Activated T-cell treated with anti-CD3 and anti-CD28 coated beads for 24 hours (primary cell): ENCODE measurements around the gene SEPTIN8.
"Not testable (repeated sequence)": the region's sequence is repeated elsewhere in the genome, so short reads cannot be mapped to it uniquely, and the experiment has no call there.

ENCODE experiments used
- DNase-seq: peaks from one replicate; pipeline ENCODE4 v3.0.0-alpha.2; 2020; ENCODE audit warnings: low read depth

SEPTIN8 gene

DNA sequence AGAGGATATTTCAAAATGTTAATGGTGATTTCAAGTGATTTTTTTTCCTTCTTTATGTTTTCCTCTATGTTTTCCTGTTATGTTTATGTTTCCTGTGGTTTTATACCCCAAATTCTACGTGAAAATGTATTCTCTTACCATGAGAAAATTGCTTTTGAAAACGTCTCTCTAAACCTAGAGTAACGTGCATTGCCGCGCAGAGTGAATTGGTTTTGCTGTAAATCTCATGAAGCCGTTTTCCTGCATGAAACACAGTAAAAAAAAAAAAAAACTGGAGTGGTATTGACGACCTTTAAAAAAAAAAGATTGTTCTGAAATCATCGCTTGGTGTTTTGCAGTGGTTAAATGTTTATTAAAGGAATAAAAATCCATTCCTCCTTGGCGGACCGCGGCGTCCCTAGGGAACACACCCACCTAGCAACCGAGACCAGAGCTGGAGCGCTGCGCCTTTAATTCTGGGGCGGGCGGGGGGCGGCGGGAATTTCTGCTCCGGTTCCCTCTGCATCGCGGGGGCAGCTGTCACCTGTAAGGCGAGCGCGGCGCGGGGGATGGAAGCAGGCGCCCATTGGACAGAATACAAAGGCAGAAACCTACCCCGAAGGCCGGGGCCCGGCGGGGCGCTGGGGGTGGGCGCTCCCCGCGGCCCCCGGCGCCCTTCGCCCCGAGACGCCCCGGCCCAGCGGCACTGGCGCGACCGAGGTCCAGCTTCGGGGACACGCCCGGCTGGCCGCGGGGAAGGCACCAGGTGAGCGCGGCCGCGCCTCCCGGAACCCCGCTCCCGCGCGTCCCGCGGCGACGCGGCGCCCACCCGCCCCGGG, 36.0 kb upstream of the SEPTIN8 start, which contains the start of gene SOWAHA:
TSS of gene SOWAHA (plus strand) at position 522 of the 818 bp plus-strand sequence. CDS start 320 bp downstream, outside the sequence.
- DNase-seq = no peak

- DNase-seq = no peak
Observed at GRCh38 chr5:132812123-132812765, 35.2 kb upstream of the SEPTIN8 start.

GRCh38 chr5:132810605-132811004, 33.6 kb upstream of the SEPTIN8 start:
- no peak for DNase-seq

DNA sequence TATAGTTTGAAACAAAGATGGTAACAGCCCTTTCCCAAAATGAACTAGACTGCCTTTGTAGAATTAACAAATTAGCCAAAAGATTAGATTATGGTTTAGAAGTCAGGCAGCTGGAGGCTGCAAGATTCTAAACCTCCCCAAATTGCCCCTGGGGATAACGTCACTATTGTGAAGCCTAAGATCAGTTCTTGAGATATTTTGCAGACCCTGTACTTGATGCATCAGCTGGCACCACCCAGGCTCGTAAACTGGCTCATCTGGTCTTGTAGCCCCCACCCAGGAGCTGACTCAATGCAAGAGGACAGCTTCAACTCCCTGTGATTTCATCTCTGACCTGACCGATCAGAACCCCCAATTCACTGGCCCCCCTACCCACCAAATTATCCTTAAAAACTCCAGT, 31.8 kb upstream of the SEPTIN8 start:
- no peak for DNase-seq

DNA sequence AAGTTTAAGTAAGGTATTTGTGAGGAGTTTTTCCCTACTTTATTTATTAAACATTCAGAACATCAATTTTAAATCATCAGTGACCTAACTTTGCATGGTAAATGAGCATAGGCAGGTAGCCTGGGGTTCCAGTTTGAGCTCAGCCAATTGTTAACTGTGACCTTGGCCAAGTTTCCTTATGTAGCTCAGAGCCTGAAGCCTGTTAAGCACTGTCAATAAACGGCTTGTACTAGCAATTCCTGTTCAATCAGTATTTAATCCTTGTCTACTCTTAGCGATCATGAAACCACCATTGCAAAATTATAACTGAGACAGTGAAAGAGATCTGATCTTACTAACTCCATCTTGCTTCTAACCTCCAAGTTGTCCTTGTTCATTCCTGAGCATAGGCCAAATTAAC, 31.4 kb upstream of the SEPTIN8 start:
- no peak for DNase-seq

GRCh38 chr5:132807163-132807838, 30.3 kb upstream of the SEPTIN8 start:
- no peak for DNase-seq

DNA sequence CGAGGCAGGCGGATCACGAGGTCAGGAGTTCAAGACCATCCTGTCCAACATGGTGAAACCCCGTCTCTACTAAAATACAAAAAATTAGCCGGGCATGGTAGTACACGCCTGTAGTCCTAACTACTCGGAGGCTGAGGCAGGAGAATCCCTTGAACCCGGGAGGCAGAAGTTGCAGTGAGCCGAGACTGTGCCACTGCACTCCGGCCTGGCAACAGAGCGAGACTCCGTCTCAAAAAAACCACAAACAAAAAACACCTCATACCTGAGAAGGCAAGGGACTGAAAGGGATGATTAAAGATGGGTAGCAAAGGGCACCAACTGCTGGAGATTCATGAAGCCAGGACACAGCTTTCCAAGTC, 29.7 kb upstream of the SEPTIN8 start:
- not testable (repeated sequence) for DNase-seq

DNA sequence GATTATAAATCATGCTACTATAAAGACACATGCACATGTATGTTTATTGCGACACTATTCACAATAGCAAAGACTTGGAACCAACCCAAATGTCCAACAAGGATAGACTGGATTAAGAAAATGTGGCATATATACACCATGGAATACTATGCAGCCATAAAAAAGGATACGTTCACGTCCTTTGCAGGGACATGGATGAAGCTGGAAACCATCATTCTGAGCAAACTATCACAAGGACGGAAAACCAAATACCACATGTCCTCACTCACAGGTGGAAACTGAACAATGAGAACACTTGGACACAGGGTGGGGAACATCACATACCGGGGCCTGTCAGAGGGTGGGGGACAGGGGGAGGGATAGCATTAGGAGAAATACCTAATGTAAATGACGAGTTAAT, 28.8 kb upstream of the SEPTIN8 start:
- not testable (repeated sequence) for DNase-seq

GRCh38 chr5:132804219-132804618, 27.2 kb upstream of the SEPTIN8 start:
- not testable (repeated sequence) for DNase-seq

GRCh38 chr5:132802685-132803066, 25.6 kb upstream of the SEPTIN8 start:
- DNase-seq = not testable (repeated sequence)

DNA sequence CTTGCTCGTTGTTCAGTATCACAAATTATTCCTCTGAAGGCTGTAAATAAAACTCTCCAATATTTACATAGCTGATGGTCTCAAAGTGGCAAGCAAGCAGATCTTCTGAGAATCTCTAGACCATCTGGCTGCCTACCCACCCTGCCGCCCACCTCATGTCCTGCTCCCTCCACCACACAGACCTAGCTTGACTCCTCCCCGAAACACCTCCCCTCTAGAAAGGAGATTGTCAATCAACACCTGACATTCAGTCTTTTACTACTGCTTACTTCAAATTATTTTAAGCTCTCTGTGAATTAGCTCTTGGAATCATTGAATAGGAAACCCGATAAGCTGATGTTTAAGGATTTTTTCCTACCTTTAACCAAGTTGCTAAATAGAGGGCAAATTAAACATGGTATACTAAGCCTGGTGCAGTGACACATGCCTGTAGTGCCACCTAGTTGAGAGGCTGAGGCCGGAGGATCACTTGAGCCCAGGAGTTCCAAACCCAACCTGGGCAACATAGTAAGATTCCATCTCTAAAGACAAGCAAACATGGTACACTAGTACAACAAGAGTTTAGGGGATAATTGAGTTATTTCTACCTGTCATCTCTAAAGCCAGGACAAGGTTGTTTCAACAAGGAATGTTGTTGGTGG, 25.1 kb upstream of the SEPTIN8 start:
- DNase-seq = no peak

DNA sequence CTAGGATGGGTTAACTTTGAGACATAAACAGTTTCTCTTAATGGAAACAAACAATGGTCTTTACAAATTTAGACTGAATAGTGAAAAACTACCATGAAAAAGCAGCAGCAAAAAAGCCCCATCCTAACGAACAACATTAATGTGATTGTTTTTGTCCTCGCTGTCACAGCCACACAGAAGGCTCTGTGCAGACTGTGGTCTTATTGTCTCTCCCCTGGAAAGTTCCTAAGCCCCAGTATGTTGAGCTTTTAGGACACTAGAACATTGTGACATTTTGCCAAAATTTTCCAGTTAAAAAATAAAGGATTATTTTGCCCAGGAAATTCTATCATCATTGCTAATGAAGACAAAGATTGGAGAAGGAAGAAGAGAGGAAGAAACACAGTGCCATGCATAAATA, 23.5 kb upstream of the SEPTIN8 start:
- no peak for DNase-seq

- no peak for DNase-seq
Observed at GRCh38 chr5:132799392-132799791, 22.4 kb upstream of the SEPTIN8 start.

GRCh38 chr5:132797651-132798050, 20.6 kb upstream of the SEPTIN8 start:
- DNase-seq = no peak

GRCh38 chr5:132791026-132791425, 14.0 kb upstream of the SEPTIN8 start:
- no peak for DNase-seq

- DNase-seq = no peak
Observed at GRCh38 chr5:132790201-132790865, 13.3 kb upstream of the SEPTIN8 start.

DNA sequence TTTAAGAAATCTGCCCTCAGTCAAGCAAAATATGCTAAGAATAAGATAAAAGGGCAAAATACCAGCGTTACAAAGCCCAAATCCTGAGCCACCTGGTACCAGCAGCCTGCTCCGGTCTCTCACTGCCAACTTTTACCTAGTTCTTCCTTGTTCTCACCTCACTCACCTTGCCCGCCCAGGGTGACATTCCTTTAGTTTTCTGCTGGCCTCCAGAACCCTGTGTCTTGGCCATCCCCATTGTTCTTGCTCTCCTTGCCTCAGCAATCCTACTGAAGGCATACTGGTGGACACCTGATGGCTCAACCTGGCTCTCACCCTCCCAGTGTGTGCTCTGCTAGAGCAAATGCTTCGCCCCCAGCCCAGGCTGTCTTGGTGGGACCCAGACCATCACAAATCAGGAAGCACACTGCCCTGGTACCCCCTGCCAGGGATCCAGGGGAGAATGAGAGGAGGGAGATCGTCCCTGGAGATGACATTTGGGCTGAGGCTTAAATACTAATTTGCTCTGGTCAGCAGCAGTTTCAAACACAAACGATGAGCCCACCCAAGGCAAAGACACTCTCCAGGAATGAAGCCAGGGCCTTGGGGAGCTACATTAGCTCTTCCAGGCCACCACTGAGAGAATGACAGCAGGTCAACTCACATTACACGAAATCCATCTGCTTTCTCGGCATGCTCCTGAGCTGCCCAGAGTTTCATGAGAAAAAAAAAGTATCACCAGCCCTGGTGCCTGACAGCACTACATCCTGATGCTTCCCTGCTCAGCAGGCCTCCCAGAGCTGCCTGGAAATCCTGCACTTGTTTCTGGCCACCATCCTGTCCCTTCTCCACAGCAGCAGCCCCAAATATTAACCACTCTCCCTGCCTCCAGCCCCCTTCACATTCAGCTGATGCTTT, 12.2 kb upstream of the SEPTIN8 start:
- no peak for DNase-seq

- DNase-seq = no peak
Observed at GRCh38 chr5:132788508-132788907, 11.5 kb upstream of the SEPTIN8 start.

DNA sequence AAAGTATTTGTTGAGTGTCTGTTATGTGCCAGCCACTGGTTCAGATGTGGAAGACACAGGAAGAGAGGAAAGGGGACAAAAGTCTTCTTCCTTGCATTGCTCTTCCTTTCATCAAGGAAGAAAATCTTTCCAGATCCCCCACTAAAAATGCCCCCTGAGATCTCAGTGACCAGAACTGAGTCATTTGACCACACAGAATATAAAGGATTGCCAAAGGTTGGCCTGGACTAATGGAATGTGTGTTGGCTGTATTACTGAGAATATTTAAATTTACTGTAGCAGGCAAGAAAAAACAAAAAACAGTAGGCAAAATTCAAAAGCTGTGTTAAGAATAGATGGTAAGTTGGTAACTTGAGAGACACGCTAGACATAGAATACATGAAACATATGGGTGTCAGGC, 10.0 kb upstream of the SEPTIN8 start:
- DNase-seq = no peak

GRCh38 chr5:132785864-132786263, 8.8 kb upstream of the SEPTIN8 start:
- DNase-seq = no peak

- no peak for DNase-seq
Observed at GRCh38 chr5:132785365-132785764, 8.3 kb upstream of the SEPTIN8 start.
